ENCODE results near the gene KCNIP4. TPM values are rescaled to one million over a fixed set of nuclear protein-coding genes. Genes with fewer than 3 reads are reported as not detected.
A peak's percentile ranks its signal among the peaks of the same experiment; 100 is the strongest.

The KCNIP4 gene
- total RNA-seq, 4 donors from 2014 or later: 1.3 to 11.1 TPM; not detected in 2

GRCh38 chr4:21887481-21887880, 61.1 kb downstream of the KCNIP4 start:
- no peak for DNase-seq
- intact Hi-C loops (cut with DNase I; ENCODE audit: low total_unique reads): no loop called here
- no peaks in the 10 kb centered on the region for H3K36me3 ChIP-seq
- H3K27me3 ChIP-seq: no peaks in the 10 kb centered on the region
- H3K27ac ChIP-seq: no peak overlapping the region
- H3K4me3 ChIP-seq: no peak overlapping the region
- TF ChIP-seq POLR2A (IDR thresholded peaks at IDR 0.05): no peak
- no peak for TF ChIP-seq CTCF (IDR thresholded peaks at IDR 0.05)
- no peaks in the 10 kb centered on the region for H3K9me3 ChIP-seq
- H3K4me1 ChIP-seq: no peaks in the 10 kb centered on the region

DNA sequence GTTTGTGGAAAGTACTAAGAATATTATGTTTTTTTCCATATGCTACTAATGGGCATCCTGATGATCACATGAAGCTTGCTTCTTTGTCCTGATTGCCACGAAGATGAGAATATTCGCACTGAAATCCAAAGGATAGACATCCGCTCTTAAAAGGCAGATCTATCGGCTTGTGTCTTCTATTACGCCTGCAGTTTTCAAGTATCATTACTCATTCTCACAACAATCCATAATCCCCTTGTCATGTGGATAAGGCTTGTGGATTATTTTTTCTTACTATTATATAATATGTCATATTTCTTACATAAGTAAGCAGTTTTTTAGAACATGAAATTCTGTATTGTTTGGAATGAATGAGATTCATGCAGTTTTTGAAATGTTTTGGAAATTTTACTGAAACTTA, 62.8 kb downstream of the KCNIP4 start:
- no peak overlapping the region for H3K4me3 ChIP-seq
- no peaks in the 10 kb centered on the region for H3K9me3 ChIP-seq
- no peaks in the 10 kb centered on the region for H3K4me1 ChIP-seq
- intact Hi-C loops (cut with DNase I; ENCODE audit: low total_unique reads): no loop called here
- TF ChIP-seq CTCF (IDR thresholded peaks at IDR 0.05): no peak
- TF ChIP-seq POLR2A (IDR thresholded peaks at IDR 0.05): no peak
- peak overlapping the region in 1 of 2 donors; percentile 28 for H3K27ac ChIP-seq
- no peak for DNase-seq
- H3K36me3 ChIP-seq: no peaks in the 10 kb centered on the region
- H3K27me3 ChIP-seq: no peaks in the 10 kb centered on the region

GRCh38 chr4:21885241-21885640, 63.3 kb downstream of the KCNIP4 start:
- Histone ChIP-seq H3K4me3 (no peak overlapping the region), H3K9me3 (no peaks in the 10 kb centered on the region), H3K36me3 (no peaks in the 10 kb centered on the region), H3K27me3 (no peaks in the 10 kb centered on the region), H3K4me1 (no peaks in the 10 kb centered on the region), H3K27ac (peak overlapping the region in 1 of 2 donors; percentile 28)
- intact Hi-C loops (cut with DNase I; ENCODE audit: low total_unique reads): no loop called here
- DNase-seq: no peak
- TF ChIP-seq CTCF (IDR thresholded peaks at IDR 0.05): no peak
- TF ChIP-seq POLR2A (IDR thresholded peaks at IDR 0.05): no peak

GRCh38 chr4:21884615-21885014, 64.0 kb downstream of the KCNIP4 start:
- Histone ChIP-seq H3K9me3 (no peaks in the 10 kb centered on the region), H3K27me3 (no peaks in the 10 kb centered on the region), H3K36me3 (no peaks in the 10 kb centered on the region), H3K4me1 (no peaks in the 10 kb centered on the region), H3K4me3 (no peak overlapping the region), H3K27ac (no peak overlapping the region)
- no peak for DNase-seq
- intact Hi-C loops (cut with DNase I; ENCODE audit: low total_unique reads): no loop called here
- no peak for TF ChIP-seq CTCF (IDR thresholded peaks at IDR 0.05)
- no peak for TF ChIP-seq POLR2A (IDR thresholded peaks at IDR 0.05)

DNA sequence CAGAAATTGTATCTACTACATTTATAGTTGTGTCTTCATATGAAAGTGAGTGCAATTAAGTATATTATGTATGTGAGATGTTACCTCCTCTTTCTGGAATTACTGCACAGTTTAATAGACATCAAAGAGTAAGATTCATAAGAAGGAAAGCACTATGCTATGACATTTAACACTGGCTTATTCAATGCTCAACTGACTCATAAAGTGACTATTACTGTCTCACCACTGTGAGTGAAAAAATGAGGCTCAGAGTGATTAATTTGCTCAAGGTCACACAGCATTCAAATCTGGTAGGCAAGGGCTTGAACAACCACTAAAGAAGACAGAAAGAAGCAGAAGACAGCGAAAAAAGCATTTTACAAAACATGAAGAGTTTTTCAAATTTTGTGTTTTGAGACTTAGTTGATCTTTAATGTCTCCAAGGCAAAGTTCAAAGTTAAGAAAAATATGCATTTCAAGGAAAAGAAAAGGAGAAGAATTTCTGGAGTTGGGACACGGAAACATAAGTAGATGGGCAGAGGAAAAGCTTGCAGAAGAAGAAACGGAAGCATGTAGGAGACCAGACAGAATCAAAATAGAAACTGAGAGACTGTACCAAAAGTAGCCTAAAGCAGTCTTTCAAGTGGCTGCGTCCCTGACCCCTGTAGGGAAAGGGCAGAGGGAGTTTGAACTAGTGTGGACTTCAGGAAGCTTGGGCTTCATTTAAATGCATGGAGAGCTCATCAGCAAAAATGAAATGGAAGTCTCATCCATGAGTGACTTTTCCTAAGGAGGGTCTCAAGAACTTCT, 66.3 kb downstream of the KCNIP4 start:
- Histone ChIP-seq H3K9me3 (no peaks in the 10 kb centered on the region), H3K27ac (no peak overlapping the region), H3K4me3 (no peak overlapping the region), H3K27me3 (no peaks in the 10 kb centered on the region), H3K36me3 (no peaks in the 10 kb centered on the region), H3K4me1 (no peaks in the 10 kb centered on the region)
- intact Hi-C loops (cut with DNase I; ENCODE audit: low total_unique reads): no loop called here
- TF ChIP-seq CTCF (IDR thresholded peaks at IDR 0.05): no peak
- TF ChIP-seq POLR2A (IDR thresholded peaks at IDR 0.05): no peak
- no peak for DNase-seq
